GM23248 (cell line): Measurements from ENCODE around the gene SLC2A13.

Experiments
- EZH2 ChIP-seq: fragments of 200-600 bp; sonication (generic); IDR thresholded peaks from 2 replicates; pipeline ENCODE4 v1.6.1; 2018; ENCODE audit warnings: antibody characterized with exemption, mild to moderate bottlenecking; ENCODE audit not compliant: insufficient read depth, poor library complexity, severe bottlenecking
- EZH2phosphoT487 ChIP-seq: fragments of 200-600 bp; sonication (generic); IDR thresholded peaks from 2 replicates; pipeline ENCODE4 v1.6.1; 2018; ENCODE audit warnings: antibody characterized with exemption, moderate library complexity, mild to moderate bottlenecking, low read depth; ENCODE audit not compliant: insufficient read depth

DNA sequence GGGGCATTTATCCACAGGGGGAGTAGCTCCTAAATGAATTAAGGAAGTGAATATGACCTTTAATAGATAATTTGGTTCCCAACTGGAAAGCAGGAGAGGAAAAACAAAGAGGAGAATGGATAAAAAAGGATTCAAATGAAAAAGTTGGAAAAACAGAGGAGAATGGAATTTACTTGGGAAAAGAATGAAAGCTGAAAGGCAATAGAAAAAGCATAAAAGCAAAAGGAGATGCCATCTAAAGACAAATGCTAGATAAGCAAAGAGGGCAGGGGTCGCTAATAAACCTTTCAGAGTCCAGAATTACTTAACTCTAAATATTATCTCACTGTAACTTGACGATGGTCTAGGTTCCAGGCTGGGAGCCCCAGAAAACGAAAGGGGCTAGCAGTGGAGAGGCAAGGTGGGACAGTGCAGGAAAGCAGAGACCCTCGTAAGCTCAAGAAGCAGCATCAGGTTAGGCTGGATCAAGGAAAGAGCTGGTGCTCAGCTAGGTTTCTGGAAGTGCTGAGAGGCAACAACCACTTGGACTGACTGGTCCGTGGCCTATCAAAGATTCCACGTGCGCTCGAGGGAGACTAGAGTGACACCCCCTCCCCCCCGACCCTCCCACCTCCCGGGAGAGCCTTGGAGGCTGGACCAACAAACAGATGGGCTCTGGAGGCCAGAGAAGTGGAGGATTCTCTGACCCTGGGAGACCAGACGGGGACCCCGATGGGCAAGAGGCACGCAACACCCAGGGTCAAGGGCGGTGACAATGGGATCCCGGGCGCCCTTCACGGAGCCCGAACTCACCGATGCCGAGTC, 1.2 kb downstream of the SLC2A13 start:
- no peak for TF ChIP-seq EZH2phosphoT487
- no peak for TF ChIP-seq EZH2
